HG02759 (cell line): Measurements from ENCODE around the gene SUCO.
"Not testable (repeated sequence)": the region's sequence is repeated elsewhere in the genome, so short reads cannot be mapped to it uniquely, and the experiment has no call there.

Experiments
- ATAC-seq: cut with Tn5 transposase; IDR thresholded peaks from one replicate; pipeline ENCODE4 v1.9.1; 2021; ENCODE audit warnings: mild to moderate bottlenecking, moderate library complexity; ENCODE audit not compliant: unreplicated experiment

Gene SUCO

DNA sequence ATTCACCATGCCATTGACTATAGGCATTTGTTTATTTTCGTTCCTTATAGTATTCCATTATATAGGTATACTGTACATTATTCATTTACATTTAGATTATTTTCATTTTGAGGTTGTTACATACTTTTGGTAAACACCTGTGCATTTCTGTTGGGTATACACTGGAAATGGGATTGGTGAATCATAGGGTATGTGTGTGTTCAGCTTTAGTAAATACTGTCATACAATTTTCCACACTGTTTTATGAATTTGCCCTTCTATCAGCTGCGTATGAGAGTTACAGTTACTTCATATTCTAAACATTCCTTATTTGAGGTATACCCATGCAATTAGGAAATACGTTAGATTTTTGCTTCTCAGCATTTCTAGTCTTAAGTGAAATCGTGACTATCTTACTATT lies 70.9 kb downstream of the SUCO start:
- ATAC-seq = no peak

DNA sequence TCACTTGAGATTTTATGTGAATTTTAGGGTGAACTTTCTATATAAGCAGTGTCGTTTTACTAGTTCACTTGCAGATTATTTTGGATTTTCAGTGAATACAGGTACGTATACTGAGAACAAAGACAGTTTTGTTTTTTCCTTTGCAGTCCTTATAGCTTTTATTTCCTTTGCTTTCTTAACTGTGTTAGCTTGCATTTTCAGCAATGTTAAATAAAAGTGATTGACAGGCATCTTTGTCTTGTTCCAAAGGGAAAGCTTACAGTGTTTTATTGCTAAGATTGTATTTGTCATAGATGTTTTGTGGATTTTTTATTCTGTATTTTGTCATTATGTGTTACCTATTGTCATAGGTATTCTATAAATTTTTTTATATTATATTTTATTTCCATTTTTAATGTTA lies 72.7 kb downstream of the SUCO start:
- no peak for ATAC-seq

DNA sequence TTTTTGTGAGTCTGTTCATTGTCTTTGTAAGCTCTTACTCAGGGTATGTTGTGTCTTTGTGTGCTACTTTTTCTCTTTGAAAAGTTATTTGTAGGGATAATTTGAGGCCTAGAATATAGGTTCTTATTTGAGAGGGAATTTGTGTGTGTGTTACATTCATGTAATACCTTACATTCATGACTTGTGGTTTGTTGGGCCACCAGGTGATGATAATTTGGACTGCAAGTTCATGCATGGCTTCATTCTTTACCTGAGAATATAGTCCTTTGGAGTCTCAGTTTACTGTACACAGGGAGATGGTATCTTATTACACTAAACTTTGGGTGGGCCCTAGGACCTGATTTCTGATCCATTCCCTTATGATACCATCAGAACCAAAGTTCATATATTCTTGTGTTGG lies 74.2 kb downstream of the SUCO start:
- ATAC-seq = no peak

DNA sequence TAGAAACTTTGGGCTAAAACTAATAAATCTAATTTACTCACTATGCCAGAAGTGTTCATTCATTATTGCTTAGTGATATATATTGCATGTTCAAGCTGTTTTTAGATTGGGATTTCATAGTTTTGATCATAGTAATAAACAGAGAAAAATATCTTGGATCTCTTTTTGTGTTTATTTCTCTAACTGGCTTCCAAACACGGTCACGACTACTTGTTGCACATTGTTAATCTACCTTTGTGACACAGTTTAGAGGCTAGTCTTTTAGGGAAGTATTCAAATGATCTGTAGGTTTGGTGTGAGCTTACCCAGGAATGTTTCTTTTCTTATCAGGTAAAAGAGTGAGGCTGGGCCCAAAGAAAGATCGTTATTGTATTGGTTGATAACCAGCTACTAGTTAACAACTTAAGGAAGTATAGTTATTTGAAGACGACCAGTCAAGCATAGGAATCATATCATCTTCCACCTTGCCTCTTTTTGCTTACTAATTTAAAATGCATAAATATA lies 75.2 kb downstream of the SUCO start:
- ATAC-seq = no peak

DNA sequence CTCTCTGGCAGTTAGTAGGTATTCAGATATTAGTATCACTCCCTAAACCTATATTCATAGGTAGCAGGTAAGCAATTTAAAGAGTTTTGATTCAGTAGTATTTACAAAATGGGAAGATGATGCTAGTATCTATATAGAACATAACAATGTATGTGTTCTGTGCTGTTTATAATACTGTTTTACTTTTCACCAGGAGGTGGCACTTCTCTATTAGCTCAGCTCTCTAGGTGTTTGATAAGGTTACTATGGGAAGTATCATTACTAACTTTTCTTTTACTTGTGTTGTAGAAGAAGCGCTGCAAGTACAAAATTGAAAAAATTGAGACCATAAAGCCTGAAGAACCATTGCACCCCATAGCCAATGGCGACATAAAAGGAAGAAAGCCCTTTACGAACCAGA lies 76.6 kb downstream of the SUCO start:
- no peak for ATAC-seq

DNA sequence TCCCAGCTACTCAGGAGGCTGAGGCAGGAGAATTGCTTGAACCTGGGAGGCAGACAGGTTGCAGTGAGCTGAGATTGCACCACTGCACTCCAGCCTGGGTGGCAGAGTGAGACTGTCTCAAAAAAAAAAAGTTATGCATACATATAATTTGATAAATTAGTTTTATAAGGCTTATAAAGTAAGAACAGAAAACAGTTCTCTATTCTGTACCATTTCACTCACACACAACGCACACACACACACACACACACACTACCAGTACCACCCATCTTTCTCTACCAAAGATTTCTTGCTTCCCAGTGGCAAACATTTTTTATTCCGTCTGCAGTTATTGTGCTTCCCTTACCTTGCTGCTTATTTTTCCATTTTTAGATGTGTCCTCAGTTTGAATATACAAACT lies 79.5 kb downstream of the SUCO start:
- ATAC-seq = no peak

DNA sequence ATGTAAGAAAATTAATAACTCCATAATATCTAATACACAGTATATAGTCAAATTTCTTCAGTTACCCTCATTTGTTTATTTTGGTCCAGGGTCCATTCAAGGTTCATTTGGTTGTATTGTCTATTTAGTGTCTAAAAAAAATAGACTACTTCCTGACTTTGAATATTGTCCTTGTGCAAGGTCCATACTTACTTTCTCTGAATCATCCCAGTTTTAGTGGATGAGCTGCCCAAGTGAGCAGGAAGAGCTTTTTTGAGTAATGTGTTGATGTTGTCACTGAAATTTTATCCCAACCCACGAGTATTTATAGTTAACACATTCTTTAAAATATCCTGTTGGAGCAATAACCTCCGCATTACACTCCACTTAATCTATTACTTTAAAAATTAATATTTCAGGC lies 80.3 kb downstream of the SUCO start:
- no peak for ATAC-seq

DNA sequence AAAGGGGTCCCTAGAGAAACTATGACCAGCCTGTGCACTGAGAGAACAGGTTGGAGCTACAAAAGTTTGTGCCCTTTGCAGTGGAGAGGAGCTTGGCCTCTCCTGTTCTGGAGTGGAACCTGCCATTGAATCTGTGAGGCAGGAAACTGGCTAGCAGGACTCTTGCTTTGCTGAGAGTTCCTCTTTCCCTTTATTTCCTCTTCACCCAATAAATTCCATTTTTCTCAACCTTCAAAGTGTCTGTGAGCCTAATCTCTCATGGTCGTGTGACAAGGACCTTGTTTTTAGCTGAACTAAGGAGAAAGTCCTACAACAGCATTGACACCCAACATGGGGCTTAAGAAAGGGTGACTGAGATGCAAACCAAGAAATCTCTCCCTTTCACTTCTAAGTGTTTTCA lies 83.2 kb downstream of the SUCO start:
- ATAC-seq = no peak

DNA sequence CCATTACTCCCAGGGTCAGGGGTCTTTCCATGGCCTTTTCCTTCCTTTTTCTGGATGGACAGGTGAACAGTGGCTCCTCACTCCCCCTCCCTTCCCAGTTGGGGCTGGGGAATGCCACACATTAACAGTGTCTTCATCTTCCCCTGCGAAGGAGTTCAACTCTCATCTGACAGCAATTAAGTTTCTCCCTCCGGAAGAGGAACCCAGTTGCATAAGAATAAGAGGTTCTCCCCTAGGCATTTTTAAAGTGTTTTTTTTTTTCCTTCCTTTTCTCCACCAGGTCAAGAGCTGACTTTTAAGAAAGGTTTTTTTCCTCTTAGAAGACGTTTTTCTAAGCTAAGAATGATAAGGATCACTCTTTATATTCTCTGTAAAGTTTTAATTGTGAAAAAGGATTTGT lies 83.7 kb downstream of the SUCO start:
- no peak for ATAC-seq

DNA sequence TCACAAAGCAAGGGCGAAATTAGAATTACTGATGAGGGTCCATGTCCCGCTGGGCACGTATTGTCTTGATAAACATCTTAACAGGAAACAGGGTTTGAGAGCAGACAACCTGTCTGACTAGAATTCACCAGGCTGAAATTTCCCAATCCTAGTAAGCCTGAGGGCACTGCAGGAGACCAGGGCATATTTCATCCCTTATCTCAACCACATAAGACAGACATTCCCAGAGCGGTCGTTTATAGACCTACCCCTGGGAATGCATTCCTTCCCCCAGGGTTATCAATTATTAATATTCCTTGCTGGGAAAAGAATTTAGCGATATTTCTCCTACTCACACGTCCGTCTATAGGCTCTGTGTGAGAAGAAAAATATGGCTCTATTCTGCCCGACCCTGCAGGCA lies 87.7 kb downstream of the SUCO start:
- not testable (repeated sequence) for ATAC-seq

DNA sequence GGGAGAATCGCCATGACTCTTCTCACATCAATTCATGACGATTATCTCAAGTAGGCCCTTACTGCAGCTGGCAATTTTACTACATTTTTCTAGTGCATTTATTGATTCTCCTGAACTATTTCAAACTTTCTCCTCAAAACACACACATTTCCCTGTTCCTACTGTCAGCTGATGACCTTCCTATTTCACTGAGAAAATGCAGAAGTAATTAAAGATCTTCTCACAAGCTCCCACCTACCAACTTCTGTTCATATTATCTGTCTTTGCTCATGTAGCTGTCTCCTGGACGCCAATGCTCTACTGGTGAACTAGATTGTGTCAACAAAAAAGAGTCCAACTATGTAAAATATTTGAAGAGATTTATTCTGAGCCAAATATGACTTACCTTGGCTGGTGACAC lies 89.6 kb downstream of the SUCO start:
- no peak for ATAC-seq

DNA sequence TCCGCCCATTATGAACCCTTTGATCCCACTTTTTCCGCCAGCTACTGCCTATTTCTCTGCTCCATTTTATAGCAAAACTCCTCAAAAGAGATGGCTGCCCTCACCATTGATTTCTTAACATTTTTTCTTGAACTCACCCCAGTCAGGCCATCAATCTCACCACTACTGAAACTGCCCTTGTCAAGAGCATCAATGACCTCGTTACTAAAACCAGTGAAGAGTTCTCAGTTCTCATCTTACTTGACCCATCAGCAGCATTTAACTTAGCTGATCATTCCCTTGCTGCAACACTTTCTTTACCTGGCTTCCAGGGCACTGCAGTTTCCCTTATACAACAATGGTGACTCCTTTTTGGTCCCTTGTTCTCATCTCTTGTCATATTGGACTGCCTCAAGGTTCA lies 90.8 kb downstream of the SUCO start:
- ATAC-seq = no peak

DNA sequence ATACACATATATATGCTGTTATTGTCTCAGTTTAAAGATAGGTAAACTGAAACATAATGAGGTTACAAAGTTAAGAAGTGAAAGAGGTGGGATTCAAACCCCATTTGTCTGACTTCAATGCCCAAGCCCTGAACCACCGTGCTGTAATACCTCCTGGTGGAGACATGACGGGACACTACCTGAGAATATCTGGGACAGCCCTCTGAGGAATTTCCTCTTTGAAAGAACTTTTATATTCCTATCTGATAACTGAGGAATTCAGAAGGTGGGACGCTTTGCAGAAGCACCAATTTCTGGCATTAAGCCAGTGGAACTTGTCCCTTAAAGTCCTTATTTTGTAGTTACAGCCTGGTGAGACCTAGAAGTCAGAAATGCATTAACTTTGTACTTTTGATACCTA lies 93.9 kb downstream of the SUCO start:
- no peak for ATAC-seq

DNA sequence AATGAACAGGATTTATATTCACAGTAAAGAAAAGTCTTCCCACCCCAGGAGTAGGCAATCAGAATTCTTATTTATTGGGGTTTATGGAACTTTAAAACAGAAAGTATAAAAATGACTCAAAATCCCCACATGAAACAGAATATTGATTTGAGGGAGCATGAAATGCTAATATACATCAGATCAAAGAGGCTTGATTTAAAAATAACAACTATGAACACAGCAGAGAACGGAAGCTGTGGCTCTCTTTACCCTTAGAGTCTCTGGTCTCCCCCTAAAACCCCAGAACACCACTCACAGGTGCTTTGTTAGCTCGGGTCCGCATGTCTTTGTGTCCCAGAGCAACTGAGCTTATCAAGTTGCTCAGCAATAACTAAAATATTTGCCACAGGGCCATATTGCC lies 94.8 kb downstream of the SUCO start:
- ATAC-seq = no peak

DNA sequence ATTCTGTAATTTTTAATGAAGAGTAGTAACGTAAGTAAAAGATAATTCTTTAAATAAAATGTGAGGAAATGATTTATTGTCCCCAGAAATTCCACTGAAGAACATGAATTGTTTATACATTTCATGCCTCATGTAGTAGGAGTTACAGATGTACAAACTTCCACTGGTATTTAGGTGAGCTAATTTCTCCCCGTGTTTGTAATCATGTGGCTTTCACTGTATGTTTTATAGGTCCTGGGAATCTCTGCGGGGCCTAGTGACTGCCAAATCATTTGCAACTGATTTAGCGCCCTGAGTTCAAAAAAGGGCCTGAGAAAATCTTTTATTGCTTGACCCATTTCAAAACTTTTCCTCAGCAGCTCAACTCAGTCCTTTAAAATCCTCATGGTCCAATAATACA lies 95.5 kb downstream of the SUCO start:
- no peak for ATAC-seq

DNA sequence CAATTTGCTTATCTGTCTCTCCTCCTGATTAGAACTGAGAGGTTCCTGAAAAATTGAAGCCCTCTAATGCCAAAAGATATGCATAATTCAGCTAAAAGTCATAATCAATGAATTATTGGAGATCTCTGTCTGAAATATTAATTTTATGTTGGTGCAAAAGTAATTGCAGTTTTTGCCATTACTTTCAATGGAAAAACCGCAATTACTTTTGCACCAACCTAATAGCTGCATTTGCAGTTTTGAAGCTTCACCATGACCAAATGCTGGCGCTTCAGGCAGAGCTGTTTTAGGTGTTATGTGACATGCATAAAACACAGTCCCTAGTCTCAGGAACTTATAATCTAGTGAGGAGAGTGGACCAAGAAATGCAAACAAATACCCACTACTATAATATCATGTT lies 96.2 kb downstream of the SUCO start:
- ATAC-seq = no peak

DNA sequence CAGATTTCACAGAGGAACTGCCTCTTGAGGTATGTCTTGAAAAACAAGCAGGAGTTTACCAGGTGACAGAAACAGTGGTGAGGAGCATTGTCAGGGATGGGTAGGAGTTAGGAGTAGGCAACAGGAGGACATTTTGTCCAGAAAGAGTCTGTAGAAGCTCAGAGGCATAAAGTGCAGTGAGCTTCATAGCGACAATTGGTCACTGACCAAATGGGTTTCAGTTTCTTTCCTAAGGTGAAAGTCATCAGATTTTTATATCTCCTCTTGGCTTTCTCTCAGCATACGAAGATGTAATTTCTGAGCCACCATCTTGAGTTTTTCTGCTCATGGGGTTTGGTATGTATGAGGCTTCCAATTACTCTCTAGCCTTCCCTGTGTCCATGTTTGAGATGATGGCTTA lies 96.7 kb downstream of the SUCO start:
- ATAC-seq = no peak

DNA sequence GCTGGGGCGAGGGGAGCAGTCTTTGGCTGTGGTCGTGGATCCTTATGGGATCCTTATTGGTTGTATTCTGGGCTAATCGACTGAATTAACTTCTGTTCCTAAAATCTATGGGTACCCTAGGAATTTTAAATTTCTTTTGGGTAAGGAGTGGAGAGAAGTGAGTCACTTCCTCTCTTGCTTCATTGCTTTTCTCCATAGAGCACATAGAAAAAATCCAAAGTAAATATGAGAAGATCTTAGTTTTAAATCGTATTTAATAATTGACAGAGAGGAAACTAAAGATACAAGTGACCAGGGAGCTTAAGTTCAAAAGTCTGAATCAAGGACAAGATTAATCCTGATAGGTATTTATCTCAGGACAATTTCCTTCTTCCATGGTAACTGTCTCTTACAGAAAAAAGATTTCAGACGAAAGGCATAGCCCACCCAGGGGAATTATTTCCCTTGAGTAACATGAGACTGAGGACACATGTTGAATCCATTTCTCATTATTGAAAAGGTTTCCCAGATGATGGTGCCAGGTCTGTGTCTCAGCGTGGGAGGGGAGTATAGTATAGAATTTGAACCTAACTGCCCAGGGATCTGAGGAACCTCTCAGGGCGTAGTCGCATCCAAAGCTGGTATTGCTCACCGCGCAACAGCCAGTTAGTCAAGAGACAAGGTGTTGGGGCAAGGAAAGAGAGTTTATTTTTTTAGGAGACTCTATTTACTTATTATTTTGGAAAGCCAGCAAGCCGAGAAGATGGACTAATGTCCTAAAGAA lies 97.3 kb downstream of the SUCO start:
- ATAC-seq = no peak

DNA sequence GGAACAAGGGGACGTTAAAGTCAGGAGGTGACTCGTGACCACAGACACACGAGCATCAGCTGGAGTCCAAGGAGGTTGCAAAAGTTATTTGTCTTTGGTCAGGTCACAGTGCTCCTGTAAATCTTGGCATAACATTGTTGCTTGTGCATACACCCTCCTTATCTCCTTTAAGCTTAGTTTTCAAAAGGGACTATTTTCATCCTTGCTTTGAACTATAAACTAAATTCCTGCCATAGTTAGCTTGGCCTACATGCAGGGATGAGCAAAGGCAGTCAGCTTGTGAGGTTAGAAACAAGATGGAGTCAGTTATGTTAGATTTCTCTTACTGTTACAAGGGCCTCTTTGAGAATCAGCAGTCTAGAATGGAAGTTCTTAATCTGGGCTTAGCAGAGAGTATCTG lies 97.9 kb downstream of the SUCO start:
- no peak for ATAC-seq

DNA sequence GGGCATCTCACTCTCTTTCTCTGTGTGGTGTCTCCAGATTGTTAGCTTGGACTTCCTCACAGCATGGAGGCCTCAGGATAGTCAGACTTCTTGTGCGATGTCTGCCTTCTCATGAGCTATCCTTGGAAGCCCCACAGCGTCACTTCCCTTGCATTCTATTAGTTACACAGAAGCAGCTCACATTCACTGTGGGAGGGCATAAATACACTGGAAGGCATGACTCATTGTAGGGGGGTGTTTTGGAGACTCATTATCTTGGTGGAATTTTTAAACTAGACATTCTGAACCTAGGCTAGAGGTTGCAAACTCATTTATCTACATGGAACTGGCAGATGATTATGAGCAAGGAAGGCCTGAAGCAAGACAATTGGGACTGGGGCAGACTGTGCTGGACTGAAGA lies 104.6 kb downstream of the SUCO start:
- no peak for ATAC-seq

DNA sequence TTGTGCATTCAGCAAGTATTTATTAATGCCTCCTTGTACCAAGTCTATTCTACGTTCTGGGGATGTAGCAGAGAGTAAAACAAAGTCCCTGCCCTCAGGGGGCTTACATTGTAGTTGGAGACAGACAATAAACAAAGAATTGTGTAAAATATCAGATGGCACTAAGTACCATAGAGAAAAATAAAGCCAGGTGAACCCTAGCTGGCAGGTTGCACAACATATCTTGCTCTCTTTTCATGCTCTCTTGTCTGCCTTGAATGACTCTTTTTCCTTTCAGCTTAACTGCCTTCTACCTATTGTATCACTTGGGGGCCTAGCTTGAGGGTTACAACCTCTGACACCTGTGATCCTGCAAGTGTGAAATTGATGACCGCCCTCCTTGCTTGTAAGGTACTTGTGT lies 105.3 kb downstream of the SUCO start:
- ATAC-seq = no peak

DNA sequence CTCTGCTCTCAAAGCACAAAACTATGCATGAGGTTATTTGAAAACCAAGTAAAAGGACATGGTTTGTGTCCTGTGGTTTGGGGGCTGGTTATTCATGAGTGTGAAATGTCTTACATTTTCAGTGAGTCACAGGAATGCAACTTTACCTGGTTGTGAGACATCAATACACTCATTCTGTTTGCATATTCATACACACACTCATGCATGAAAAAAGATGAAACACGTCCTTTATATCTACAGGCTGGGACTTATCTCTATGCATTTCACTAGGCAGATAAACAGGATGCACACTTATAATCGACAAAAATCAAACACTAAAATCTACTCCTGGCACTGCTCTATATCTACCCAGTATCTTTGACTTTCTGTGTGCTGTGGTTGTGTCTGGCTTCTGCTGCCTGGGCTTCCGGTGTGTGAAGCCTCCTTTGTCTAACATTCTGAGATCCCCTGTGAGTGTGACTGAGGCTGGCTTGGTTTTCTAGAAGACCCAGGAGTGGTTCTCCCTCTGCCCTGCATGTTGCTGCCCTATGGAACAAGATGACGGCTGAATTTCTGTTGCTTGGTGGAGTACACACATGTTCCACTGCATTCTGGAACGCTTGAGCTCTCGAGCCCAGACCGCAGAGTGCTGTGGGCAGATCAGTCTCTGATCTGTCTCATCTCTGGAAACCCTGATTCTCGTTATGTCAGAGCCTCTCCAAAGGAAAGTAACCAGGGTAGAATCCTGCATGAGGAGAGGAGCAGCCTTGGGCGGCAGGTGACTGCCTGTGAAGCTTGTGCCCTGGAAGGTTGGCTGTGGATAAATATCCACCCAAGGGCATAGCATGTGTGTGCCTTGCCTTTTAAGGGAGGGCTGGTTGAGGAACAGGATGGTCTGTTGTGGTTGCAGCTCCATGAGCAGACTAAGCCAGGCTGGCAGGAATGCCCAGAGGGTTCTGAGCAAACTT lies 106.2 kb downstream of the SUCO start:
- no peak for ATAC-seq
